Measurements from ENCODE around the gene STX18. TPM values are rescaled to one million over a fixed set of nuclear protein-coding genes. Genes with fewer than 3 reads are reported as not detected.

STX18 gene
- total and polyA plus RNA-seq, 2 of the 13 experiments (the other 11 are each of a cell fraction or from before 2014, with no cell fraction given): 23.9 to 37.1 TPM

DNA sequence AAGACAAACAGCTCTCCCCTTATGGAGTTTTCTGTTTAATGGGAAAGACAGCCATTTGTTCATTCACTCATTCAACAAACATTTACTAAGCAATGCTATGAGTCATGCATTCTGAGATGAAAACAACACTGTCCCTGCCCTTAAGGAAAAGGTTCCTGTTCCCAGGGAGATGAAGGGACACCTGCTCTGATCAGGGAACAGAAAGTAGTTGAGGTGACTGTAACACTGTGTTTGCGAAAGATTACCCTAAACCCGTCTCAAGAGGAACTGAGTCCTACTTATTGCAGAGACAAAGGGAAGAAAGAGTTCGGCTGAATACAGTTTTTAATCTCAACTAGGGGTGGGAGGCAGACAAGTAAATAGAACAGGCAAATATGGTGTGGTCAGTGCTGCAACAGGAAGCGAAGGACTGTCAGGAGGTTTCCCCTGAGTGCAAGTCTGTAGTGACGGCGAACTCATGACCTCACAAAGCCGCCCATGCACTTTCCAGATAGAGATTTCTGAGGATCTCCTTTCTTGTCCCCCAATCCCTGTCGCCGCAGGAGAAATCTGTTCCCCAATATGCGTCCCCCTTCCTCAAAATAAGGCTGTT is 712 bp downstream of the STX18 start (continued):
- no peak for TF ChIP-seq PCBP1 (IDR thresholded peaks at IDR 0.05; ENCODE audit: borderline replicate concordance, low read depth, low read length)
- no peak for TF ChIP-seq CHCHD3 (CRISPR knock-in tag; IDR thresholded peaks at IDR 0.05)
- peak; percentile 87 for TF ChIP-seq FOSL2 (CRISPR knock-in tag; IDR thresholded peaks at IDR 0.05)
- TF ChIP-seq, protein P1, sequence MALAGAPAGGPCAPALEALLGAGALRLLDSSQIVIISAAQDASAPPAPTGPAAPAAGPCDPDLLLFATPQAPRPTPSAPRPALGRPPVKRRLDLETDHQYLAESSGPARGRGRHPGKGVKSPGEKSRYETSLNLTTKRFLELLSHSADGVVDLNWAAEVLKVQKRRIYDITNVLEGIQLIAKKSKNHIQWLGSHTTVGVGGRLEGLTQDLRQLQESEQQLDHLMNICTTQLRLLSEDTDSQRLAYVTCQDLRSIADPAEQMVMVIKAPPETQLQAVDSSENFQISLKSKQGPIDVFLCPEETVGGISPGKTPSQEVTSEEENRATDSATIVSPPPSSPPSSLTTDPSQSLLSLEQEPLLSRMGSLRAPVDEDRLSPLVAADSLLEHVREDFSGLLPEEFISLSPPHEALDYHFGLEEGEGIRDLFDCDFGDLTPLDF (CRISPR knock-in tag; IDR thresholded peaks at IDR 0.05): no peak
- TF ChIP-seq, protein P2, sequence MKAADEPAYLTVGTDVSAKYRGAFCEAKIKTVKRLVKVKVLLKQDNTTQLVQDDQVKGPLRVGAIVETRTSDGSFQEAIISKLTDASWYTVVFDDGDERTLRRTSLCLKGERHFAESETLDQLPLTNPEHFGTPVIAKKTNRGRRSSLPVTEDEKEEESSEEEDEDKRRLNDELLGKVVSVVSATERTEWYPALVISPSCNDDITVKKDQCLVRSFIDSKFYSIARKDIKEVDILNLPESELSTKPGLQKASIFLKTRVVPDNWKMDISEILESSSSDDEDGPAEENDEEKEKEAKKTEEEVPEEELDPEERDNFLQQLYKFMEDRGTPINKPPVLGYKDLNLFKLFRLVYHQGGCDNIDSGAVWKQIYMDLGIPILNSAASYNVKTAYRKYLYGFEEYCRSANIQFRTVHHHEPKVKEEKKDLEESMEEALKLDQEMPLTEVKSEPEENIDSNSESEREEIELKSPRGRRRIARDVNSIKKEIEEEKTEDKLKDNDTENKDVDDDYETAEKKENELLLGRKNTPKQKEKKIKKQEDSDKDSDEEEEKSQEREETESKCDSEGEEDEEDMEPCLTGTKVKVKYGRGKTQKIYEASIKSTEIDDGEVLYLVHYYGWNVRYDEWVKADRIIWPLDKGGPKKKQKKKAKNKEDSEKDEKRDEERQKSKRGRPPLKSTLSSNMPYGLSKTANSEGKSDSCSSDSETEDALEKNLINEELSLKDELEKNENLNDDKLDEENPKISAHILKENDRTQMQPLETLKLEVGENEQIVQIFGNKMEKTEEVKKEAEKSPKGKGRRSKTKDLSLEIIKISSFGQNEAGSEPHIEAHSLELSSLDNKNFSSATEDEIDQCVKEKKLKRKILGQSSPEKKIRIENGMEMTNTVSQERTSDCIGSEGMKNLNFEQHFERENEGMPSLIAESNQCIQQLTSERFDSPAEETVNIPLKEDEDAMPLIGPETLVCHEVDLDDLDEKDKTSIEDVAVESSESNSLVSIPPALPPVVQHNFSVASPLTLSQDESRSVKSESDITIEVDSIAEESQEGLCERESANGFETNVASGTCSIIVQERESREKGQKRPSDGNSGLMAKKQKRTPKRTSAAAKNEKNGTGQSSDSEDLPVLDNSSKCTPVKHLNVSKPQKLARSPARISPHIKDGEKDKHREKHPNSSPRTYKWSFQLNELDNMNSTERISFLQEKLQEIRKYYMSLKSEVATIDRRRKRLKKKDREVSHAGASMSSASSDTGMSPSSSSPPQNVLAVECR (CRISPR knock-in tag; IDR thresholded peaks at IDR 0.05; ENCODE audit: borderline replicate concordance): no peak
- TF ChIP-seq, protein P3, sequence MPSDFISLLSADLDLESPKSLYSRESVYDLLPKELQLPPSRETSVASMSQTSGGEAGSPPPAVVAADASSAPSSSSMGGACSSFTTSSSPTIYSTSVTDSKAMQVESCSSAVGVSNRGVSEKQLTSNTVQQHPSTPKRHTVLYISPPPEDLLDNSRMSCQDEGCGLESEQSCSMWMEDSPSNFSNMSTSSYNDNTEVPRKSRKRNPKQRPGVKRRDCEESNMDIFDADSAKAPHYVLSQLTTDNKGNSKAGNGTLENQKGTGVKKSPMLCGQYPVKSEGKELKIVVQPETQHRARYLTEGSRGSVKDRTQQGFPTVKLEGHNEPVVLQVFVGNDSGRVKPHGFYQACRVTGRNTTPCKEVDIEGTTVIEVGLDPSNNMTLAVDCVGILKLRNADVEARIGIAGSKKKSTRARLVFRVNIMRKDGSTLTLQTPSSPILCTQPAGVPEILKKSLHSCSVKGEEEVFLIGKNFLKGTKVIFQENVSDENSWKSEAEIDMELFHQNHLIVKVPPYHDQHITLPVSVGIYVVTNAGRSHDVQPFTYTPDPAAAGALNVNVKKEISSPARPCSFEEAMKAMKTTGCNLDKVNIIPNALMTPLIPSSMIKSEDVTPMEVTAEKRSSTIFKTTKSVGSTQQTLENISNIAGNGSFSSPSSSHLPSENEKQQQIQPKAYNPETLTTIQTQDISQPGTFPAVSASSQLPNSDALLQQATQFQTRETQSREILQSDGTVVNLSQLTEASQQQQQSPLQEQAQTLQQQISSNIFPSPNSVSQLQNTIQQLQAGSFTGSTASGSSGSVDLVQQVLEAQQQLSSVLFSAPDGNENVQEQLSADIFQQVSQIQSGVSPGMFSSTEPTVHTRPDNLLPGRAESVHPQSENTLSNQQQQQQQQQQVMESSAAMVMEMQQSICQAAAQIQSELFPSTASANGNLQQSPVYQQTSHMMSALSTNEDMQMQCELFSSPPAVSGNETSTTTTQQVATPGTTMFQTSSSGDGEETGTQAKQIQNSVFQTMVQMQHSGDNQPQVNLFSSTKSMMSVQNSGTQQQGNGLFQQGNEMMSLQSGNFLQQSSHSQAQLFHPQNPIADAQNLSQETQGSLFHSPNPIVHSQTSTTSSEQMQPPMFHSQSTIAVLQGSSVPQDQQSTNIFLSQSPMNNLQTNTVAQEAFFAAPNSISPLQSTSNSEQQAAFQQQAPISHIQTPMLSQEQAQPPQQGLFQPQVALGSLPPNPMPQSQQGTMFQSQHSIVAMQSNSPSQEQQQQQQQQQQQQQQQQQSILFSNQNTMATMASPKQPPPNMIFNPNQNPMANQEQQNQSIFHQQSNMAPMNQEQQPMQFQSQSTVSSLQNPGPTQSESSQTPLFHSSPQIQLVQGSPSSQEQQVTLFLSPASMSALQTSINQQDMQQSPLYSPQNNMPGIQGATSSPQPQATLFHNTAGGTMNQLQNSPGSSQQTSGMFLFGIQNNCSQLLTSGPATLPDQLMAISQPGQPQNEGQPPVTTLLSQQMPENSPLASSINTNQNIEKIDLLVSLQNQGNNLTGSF (CRISPR knock-in tag; IDR thresholded peaks at IDR 0.05): no peak
- TF ChIP-seq, protein P4, sequence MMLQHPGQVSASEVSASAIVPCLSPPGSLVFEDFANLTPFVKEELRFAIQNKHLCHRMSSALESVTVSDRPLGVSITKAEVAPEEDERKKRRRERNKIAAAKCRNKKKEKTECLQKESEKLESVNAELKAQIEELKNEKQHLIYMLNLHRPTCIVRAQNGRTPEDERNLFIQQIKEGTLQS (CRISPR knock-in tag; IDR thresholded peaks at IDR 0.05): 0 out of 2 replicates have a peak, but pooled peaks have one; percentile 39
- TF ChIP-seq PHF5A (CRISPR knock-in tag; IDR thresholded peaks at IDR 0.05; ENCODE audit: low read depth, unreplicated experiment): no peak
- TF ChIP-seq ATAD3A (CRISPR knock-in tag; IDR thresholded peaks at IDR 0.05): no peak
- TF ChIP-seq, protein P5, sequence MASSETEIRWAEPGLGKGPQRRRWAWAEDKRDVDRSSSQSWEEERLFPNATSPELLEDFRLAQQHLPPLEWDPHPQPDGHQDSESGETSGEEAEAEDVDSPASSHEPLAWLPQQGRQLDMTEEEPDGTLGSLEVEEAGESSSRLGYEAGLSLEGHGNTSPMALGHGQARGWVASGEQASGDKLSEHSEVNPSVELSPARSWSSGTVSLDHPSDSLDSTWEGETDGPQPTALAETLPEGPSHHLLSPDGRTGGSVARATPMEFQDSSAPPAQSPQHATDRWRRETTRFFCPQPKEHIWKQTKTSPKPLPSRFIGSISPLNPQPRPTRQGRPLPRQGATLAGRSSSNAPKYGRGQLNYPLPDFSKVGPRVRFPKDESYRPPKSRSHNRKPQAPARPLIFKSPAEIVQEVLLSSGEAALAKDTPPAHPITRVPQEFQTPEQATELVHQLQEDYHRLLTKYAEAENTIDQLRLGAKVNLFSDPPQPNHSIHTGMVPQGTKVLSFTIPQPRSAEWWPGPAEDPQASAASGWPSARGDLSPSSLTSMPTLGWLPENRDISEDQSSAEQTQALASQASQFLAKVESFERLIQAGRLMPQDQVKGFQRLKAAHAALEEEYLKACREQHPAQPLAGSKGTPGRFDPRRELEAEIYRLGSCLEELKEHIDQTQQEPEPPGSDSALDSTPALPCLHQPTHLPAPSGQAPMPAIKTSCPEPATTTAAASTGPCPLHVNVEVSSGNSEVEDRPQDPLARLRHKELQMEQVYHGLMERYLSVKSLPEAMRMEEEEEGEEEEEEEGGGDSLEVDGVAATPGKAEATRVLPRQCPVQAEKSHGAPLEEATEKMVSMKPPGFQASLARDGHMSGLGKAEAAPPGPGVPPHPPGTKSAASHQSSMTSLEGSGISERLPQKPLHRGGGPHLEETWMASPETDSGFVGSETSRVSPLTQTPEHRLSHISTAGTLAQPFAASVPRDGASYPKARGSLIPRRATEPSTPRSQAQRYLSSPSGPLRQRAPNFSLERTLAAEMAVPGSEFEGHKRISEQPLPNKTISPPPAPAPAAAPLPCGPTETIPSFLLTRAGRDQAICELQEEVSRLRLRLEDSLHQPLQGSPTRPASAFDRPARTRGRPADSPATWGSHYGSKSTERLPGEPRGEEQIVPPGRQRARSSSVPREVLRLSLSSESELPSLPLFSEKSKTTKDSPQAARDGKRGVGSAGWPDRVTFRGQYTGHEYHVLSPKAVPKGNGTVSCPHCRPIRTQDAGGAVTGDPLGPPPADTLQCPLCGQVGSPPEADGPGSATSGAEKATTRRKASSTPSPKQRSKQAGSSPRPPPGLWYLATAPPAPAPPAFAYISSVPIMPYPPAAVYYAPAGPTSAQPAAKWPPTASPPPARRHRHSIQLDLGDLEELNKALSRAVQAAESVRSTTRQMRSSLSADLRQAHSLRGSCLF (CRISPR knock-in tag; IDR thresholded peaks at IDR 0.05; ENCODE audit: borderline replicate concordance): no peak
- no peak for TF ChIP-seq HNF4G (IDR thresholded peaks at IDR 0.05; ENCODE audit: borderline replicate concordance, low read depth, low read length)
- TF ChIP-seq HNF4G (CRISPR knock-in tag; IDR thresholded peaks at IDR 0.05; ENCODE audit: borderline replicate concordance, low read depth): no peak
- TF ChIP-seq ZNF24 (IDR thresholded peaks at IDR 0.05): peak; percentile 93

Data from HepG2 (cell line).